ENCODE measurements around the gene ISCU.

Gene ISCU

DNA sequence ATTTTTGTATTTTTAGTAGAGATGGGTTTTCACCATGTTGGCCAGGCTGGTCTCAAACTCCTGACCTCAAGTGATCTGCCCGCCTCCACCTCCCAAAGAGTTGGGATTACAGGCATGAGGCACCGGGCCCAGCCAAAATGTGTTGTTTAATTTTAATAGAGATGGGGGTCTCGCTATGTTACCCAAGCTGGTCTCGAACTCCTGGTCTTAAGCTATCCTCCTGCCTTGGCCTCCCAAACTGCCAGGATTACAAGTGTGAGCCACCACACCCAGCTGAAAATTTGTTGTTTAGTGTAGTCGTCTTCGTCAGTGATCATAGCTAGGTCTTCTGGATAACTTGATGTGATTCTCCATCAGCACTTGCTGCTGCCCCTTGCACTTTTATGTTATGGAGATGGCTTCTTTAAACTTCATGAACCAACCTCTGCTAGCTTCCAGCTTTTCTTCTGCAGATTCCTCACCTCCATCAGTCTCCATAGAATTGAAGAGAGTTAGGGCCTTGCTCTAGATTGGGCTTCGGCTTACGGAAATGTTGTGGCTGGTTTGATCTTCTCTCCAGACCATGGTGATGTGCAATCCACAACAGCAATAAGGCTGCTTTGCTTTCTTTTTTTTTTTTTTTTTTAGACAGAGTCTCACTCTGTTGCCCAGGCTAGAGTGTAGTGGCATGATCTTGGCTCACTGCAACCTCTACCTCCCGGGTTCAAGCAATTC, 13.0 kb downstream of the ISCU start:
- H3K27ac Mint-ChIP-seq, result no peak overlapping the region
- ATAC-seq (no peak), DNase-seq (no peak)
- H3K9me3 Mint-ChIP-seq, result peaks cover 0 to 14% of the 10 kb centered on the region in 2 donors
- H3K4me1 Mint-ChIP-seq, result peaks cover 72% of the 10 kb centered on the region
- no peaks in the 10 kb centered on the region for H3K27me3 Mint-ChIP-seq
- H3K4me3 Mint-ChIP-seq, result peak overlapping the region in 1 of 2 donors; percentile 29

DNA sequence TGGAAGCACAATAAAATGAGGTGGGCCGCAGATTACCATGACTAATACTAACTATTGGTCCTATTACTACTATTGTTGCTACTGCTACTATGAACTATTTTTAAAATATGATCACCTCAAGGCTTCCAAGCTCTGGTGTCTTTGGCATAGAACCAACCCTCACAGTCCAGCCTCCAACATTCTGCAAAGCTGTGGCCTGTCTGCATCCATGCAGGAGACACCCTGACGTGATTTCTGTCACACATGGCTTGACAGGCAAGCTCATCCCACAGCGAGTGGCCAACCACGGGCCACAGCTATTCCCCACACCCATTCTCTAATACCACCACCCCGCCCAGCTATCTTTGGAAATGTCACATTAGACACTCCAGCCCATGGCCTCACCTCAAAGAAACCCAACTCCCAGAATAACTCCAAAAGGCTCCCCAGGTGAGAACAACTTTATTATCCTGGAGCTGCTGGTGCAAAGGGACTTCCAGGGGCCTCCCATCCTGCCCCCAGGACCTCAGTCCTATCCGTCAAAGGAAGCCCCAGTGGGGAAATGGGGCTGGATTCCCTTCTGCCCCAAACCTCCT, 14.4 kb downstream of the ISCU start:
- DNase-seq (no peak), ATAC-seq (no peak)
- H3K27me3 Mint-ChIP-seq, result no peaks in the 10 kb centered on the region
- H3K27ac Mint-ChIP-seq, result peak overlapping the region in 1 of 2 donors; percentile 41
- peaks cover 60% of the 10 kb centered on the region for H3K4me1 Mint-ChIP-seq
- H3K9me3 Mint-ChIP-seq, result peaks cover 0 to 14% of the 10 kb centered on the region in 2 donors
- no peak overlapping the region for H3K4me3 Mint-ChIP-seq

DNA sequence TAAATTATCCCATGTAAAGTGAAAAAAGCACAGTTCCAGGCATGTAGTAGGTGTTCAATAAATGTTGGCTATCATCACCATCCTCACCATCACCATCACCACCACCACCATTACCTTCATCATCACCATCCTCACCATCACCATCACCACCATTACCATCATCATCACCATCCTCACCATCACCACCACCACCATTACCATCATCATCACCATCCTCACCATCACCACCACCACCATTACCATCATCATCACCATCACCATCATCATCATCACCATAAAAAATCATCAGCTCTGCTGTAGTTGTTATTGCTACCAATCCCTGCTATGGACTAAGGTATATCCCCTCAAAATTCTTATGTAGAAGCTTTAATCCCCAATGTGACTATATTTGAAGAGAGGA, 15.1 kb downstream of the ISCU start:
- Mint-ChIP-seq H3K27me3 (no peaks in the 10 kb centered on the region), H3K4me1 (peaks cover 53% of the 10 kb centered on the region), H3K27ac (no peak overlapping the region), H3K4me3 (no peak overlapping the region), H3K9me3 (peaks cover 0 to 14% of the 10 kb centered on the region in 2 donors)
- DNase-seq, result no peak
- no peak for ATAC-seq

DNA sequence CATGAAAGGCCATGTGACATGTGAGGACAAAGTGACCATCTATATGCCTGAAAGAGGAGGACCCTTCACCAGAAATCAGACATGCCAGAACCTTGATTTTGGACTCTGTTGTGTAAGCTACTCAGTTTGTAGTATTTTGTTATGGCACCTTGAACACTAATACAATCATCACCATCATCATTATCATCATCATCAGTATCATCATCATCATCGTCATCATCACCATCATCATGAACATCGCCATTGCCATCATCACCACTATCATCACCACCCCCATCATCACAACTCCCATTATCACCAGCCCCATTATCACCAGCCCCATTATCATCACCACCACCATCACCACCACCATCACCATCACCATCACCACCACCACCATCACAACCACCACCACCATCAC, 15.9 kb downstream of the ISCU start:
- DNase-seq (no peak), ATAC-seq (no peak)
- H3K9me3 Mint-ChIP-seq, result peaks cover 0 to 14% of the 10 kb centered on the region in 2 donors
- no peaks in the 10 kb centered on the region for H3K27me3 Mint-ChIP-seq
- H3K27ac Mint-ChIP-seq, result no peak overlapping the region
- H3K4me1 Mint-ChIP-seq, result peaks cover 45% of the 10 kb centered on the region
- H3K4me3 Mint-ChIP-seq, result no peak overlapping the region

DNA sequence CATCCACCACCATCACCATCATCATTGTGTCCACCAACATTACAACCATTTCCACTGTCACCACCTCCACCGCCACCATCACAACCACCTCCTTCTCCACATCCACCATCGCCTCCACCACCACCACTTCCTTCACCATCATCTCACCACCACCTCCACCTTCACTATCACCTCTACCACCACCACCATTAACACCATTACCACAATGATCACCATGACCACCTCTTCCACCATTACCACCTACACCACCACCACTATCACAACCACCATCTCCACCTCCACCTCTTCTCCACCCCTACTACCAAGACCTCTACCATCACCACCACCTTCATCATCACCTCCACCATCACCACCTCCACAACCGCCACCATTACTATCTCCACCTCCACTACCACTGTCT, 16.4 kb downstream of the ISCU start:
- peaks cover 0 to 14% of the 10 kb centered on the region in 2 donors for H3K9me3 Mint-ChIP-seq
- H3K4me3 Mint-ChIP-seq, result no peak overlapping the region
- peaks cover 39% of the 10 kb centered on the region for H3K4me1 Mint-ChIP-seq
- H3K27me3 Mint-ChIP-seq, result no peaks in the 10 kb centered on the region
- ATAC-seq (no peak), DNase-seq (no peak)
- H3K27ac Mint-ChIP-seq, result peak overlapping the region in 1 of 2 donors; percentile 56

DNA sequence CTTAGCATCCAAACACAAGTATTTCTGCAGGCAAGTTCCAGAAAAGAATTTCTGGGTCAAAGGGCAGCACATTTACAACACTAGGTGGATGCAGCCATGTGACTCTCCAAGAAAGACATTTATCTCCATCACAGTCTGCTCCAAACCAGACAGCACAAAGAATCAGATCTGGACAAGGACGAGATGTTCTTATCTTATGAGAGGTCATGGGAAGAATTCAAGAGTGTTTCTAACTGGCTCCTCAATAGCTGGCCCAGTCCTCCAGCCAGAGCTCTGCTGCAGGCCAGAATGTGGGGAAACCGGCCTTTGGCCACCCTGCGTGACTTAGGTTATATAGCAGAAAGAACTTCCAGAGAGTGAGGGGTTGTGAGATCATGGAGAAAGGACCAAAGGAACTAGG, 18.1 kb downstream of the ISCU start:
- DNase-seq, result no peak

DNA sequence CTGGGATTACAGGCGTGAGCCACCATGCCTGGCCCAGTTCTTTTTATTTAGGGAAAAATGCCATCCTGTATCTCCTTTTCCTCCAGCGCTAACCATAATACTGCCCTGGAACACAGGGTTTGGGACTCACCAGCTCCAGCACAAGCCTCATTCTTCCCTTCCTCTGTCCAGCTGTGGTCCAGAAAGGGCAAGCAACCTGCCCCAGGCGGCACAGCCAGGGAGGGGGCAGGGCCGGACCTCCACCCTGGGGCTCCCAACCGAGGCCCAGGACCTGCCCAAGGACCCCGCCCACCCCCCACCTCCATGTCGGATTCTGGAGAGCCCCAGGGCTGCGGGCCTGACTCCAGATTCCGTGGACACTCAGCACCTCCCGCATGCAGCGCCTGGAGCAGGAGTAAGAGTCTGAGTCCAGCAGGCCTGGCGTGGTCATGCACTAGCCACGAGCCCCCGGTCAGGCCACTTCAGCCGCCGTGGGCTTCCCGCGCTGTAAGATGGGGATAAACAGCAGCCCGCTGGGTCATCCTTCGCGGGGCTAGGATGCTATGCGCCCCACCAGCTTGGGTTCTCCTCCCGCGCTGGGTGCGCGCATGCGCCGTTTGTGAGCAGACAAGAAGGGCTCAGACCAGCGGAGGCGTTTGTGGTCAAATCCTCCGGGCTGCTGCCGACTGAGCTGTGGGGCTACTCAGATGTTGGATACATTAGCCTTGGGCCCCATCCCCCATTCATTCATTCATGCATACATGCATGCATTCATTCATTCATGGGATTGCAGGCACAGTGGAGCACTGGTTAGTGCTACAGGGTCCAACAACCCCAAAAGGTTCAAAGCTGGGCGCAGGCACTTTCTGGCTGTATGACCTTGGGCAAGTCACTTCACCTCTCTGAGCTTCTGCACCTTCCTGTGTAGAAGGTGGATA, 19.2 kb downstream of the ISCU start:
- no peak for ATAC-seq
- Mint-ChIP-seq H3K9me3 (peaks cover 0 to 14% of the 10 kb centered on the region in 2 donors), H3K4me1 (peaks cover 12% of the 10 kb centered on the region)

More for the DNA sequence above, 18.1 kb downstream of the ISCU start:
- no peaks in the 10 kb centered on the region for H3K27me3 Mint-ChIP-seq
- peaks cover 22% of the 10 kb centered on the region for H3K4me1 Mint-ChIP-seq
- ATAC-seq, result no peak
- no peak overlapping the region for H3K27ac Mint-ChIP-seq
- peaks cover 0 to 14% of the 10 kb centered on the region in 2 donors for H3K9me3 Mint-ChIP-seq
- H3K4me3 Mint-ChIP-seq, result no peak overlapping the region

DNA sequence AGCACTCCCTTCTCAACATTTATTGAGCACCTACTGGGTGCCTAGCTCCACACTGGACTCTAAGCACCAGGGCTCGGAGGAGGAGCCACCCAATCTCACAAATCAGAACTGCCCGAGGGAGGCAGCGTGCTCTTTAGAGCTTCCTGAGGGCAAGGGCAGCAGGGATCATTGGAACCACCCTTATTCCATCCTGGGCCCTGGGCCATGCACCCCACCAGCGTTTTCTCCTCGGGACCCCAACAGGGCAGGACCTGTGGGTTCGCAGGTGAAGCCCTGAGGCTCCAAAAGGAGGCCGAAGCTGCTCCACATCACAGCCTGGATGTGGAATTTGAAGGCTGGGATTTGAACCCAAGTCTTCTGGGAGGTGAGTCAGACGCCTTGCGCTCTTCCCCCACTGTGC, 20.1 kb downstream of the ISCU start:
- Mint-ChIP-seq H3K27ac (no peak overlapping the region), H3K4me1 (peaks cover 2% of the 10 kb centered on the region), H3K4me3 (no peak overlapping the region), H3K27me3 (no peaks in the 10 kb centered on the region), H3K9me3 (peaks cover 0 to 14% of the 10 kb centered on the region in 2 donors)
- ATAC-seq, result no peak
- no peak for DNase-seq

More for the DNA sequence above, 19.2 kb downstream of the ISCU start:
- Mint-ChIP-seq H3K27ac (no peak overlapping the region), H3K4me3 (no peak overlapping the region), H3K27me3 (no peaks in the 10 kb centered on the region)
- DNase-seq, result no peak

DNA sequence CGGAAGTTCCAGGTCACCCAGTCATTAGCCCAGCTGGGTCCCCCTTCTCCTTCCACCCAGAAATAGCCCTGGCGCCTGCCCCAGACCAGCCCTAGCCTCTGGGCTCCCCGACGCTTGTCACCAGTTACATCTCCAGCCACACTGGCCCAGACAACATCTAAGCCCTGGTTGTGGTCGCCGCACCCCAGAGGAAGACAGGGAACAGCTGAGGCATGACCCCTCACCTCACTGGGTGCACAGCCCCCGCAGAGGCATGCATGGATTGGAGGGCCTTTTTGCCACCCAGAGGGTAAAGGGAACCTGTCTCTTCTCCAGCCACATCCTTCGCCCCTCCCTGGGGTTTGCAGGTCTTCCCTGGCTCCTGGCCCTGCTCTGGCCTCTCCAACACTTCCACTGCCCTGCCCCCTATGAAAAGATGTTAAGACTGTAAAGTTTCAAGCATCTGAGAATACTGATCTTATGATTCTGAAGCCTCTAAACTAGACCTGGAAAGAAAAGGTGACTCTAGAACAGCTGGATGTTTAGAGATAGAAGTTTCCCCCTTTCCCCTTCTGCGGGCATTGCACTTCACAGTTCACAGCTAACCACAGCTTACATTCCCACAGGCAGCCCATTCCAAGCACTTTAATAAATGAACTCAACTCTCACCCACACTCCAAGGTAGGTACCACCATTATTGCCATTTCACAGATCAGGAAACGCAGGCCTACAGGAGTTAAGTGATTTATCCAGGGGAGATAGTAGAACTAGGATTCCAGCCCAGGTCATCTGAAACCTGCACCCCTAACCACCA, 20.8 kb downstream of the ISCU start:
- Mint-ChIP-seq H3K4me1 (no peaks in the 10 kb centered on the region), H3K27ac (no peak overlapping the region), H3K27me3 (peaks cover 6% of the 10 kb centered on the region), H3K9me3 (peaks cover 0 to 12% of the 10 kb centered on the region in 2 donors), H3K4me3 (no peak overlapping the region)
- DNase-seq, result no peak
- no peak for ATAC-seq

DNA sequence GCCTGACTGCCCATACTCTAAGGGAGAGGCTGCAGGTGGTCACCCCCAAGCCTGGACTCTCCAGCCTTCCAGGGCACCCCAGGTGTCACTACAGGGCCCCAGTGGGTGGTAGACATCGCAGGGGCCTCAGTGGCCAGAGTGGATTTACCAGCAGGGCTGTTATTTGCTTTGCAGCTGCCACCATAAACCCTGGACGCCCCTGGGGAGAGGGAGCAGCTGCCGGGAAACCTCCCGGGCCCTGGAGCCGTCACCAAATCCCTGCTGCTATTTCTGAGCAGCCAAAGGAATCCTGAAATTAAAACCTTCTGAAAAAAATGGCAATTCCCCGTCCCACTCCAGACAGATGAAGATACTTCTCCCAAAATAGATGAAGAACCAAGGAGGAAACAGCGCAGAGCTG, 21.6 kb downstream of the ISCU start:
- peaks cover 0 to 4% of the 10 kb centered on the region in 2 donors for H3K9me3 Mint-ChIP-seq
- DNase-seq (no peak), ATAC-seq (no peak)
- no peak overlapping the region for H3K4me3 Mint-ChIP-seq
- H3K27ac Mint-ChIP-seq, result peak overlapping the region in 1 of 2 donors; percentile 60
- H3K4me1 Mint-ChIP-seq, result no peaks in the 10 kb centered on the region
- H3K27me3 Mint-ChIP-seq, result peaks cover 11% of the 10 kb centered on the region

DNA sequence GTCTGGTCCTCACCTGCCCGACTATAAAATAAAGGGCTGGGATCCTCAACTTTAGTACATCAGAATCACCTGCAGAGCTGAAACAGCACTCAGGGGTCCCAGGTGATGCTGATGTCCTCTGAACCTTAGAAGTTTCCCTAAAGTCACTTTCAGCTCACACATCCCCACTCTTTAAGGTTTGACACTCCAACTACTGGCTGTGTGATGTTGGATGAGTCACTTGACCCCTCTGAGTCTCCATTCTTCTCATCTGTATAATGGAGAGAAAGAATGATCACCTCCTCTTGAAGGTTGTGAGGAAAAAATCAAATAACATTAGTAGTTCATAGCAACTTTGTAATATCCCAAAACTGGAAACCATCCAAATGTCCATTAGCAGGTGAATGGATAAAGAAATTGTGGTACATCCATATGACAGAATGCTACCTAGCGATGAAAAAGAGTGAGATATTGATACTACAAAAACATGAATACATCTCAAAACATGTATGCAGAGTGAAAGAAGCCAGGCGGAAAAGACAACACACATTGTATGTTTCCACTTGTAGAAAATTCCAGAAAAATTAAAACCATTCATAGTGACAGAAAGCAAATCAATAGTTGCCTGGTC, 22.2 kb downstream of the ISCU start:
- H3K4me3 Mint-ChIP-seq, result no peak overlapping the region
- H3K27ac Mint-ChIP-seq, result no peak overlapping the region
- no peaks in the 10 kb centered on the region for H3K4me1 Mint-ChIP-seq
- ATAC-seq (no peak), DNase-seq (no peak)
- peaks cover 11% of the 10 kb centered on the region for H3K27me3 Mint-ChIP-seq
- no peaks in the 10 kb centered on the region for H3K9me3 Mint-ChIP-seq

DNA sequence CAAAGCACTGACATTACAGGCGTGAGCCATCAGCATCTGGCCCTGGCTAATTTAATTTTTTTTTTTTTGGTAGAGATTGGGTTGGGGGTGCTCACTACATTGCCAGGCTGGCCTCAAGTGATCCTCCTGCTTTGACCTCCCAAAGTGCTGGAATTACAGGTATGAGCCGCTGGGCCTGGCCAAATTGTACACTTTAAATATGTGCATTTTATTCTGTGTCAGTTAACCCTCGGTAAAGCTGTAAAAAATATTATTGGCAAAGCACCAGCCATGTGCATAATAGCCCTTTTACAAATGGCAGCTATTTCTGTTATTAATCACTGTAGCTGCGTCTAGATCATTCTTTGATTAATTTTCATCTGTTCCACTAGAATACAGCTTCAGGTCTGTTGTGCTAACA, 23.5 kb downstream of the ISCU start:
- H3K9me3 Mint-ChIP-seq, result no peaks in the 10 kb centered on the region
- DNase-seq (no peak), ATAC-seq (no peak)
- H3K4me1 Mint-ChIP-seq, result no peaks in the 10 kb centered on the region
- H3K27ac Mint-ChIP-seq, result no peak overlapping the region
- H3K4me3 Mint-ChIP-seq, result no peak overlapping the region
- peaks cover 11% of the 10 kb centered on the region for H3K27me3 Mint-ChIP-seq

DNA sequence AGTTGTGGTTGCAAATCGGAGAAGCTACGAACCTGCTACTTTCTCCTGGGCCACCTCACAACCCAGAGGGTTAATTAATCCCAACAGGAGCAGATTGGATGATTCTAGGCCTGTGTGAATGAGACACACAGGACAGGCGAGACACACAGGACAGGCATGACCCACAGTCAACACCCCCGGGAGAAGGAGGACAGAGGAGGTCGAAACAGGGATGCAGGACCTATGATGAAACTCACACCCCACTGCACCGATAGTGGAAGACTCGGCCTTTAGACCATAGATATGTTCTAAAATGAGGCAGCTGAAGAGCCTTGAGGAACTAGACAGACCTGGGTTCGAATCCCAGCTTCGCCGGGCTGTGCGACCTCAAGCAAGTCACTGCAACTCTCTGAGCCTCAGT, 23.9 kb downstream of the ISCU start:
- Mint-ChIP-seq H3K27ac (no peak overlapping the region), H3K27me3 (peaks cover 11% of the 10 kb centered on the region), H3K4me1 (no peaks in the 10 kb centered on the region), H3K4me3 (no peak overlapping the region), H3K9me3 (no peaks in the 10 kb centered on the region)
- no peak for ATAC-seq
- DNase-seq, result no peak

DNA sequence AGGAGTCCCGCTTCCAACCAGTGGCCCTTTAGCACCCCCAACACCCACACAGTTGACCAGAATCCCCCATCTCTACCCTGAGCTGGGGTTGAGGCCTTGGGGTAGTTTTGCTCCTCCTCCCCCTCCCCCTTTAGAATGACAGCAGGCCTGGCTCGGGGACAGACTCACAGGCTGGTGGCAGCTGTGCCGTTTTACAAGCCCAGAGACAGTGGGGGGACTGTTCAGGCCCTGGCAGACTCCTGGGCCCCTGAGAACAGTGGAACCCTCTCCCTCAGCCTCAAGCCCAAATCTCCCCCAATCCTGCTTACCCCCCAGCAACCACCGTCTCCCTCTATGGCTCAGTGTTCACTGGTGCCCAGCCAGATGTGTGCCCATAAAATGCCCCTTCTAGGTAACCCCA, 25.4 kb downstream of the ISCU start:
- DNase-seq (no peak), ATAC-seq (no peak)

More for the DNA sequence above, 25.4 kb downstream of the ISCU start:
- Mint-ChIP-seq H3K27ac (no peak overlapping the region), H3K9me3 (no peaks in the 10 kb centered on the region), H3K4me3 (no peak overlapping the region), H3K4me1 (no peaks in the 10 kb centered on the region), H3K27me3 (peaks cover 11% of the 10 kb centered on the region)
